GM12878 (cell line): ENCODE measurements around the gene FLT1. TPM values are rescaled to one million over a fixed set of nuclear protein-coding genes. Genes with fewer than 3 reads are reported as not detected.

Experiments
- ATAC-seq: fragments of 200-7000 bp; cut with Tn5 transposase; 3 replicates; pipeline ENCODE4 v1.9.1; 2020; ENCODE audit warnings: mild to moderate bottlenecking, moderate library complexity
- BruUV-seq: library from RNA; stranded (reverse); fragments of 400-500 nt; replicated peaks from 2 replicates; lab custom pipeline; 2021; lab: Mats Ljungman, UMichigan
- CTCF ChIA-PET: fragments of 300-600 bp; sonication (Branson Sonifier 250); formaldehyde crosslinking; extraction: SDS; loops from one replicate; lab custom pipeline; 2021; ENCODE audit warnings: inconsistent platforms; lab: Yijun Ruan, JAX
- POLR2A ChIA-PET: fragments of 350-600 bp; formaldehyde crosslinking; extraction: SDS; loops from one replicate; lab custom pipeline; 2021; ENCODE audit warnings: inconsistent platforms; lab: Charles Lee
- RAD21 ChIA-PET: fragments of 300-600 bp; sonication (Branson Sonifier 250); formaldehyde crosslinking; loops from one replicate; lab custom pipeline; 2023; ENCODE audit warnings: antibody characterized with exemption; ENCODE audit not compliant: unreplicated experiment; lab: Charles Lee
- SMC1A ChIA-PET: fragments of 300-600 bp; sonication (Branson Sonifier 250); formaldehyde crosslinking; loops from one replicate; lab custom pipeline; 2023; ENCODE audit not compliant: unreplicated experiment, uncharacterized antibody; lab: Charles Lee
- DNase-seq: peaks from one replicate; pipeline ENCODE4 v3.0.0-alpha.2; 2011; ENCODE audit warnings: low read depth, low spot score
- FAIRE-seq: peaks from 3 replicates; lab custom pipeline; 2011; peaks lifted over from hg19 to GRCh38; lab: Jason Lieb, UNC
- H2AFZ ChIP-seq: 2 replicates; pipeline ENCODE4 v1.6.0; 2011; ENCODE audit warnings: low read depth, low read length, control low read depth; ENCODE audit not compliant: control insufficient read depth
- H3K27ac ChIP-seq: 2 replicates; pipeline ENCODE4 v1.5.1; 2011; ENCODE audit warnings: control low read depth; ENCODE audit not compliant: control insufficient read depth, insufficient read depth
- H3K27me3 ChIP-seq, 2 experiments: replicated peaks in 1 of 2; 2 replicates each; pipeline versions ENCODE4 v1.6.0 to v1.6.1; 2011; ENCODE audit warnings: low read length in 1 of 2; ENCODE audit not compliant: control insufficient read depth in 2 of 2, insufficient read depth in 2 of 2
- H3K36me3 ChIP-seq, 2 experiments: 2 replicates each; pipeline ENCODE4 v1.5.1; 2011; ENCODE audit warnings: low read length in 1 of 2; ENCODE audit not compliant: control insufficient read depth in 2 of 2, insufficient read depth in 2 of 2
- H3K4me1 ChIP-seq: 2 replicates; pipeline ENCODE4 v1.6.1; 2011; ENCODE audit warnings: mild to moderate bottlenecking, low read length, moderate library complexity, mixed read lengths; ENCODE audit not compliant: control insufficient read depth, insufficient read depth
- H3K4me2 ChIP-seq: 2 replicates; pipeline ENCODE4 v1.6.0; 2011; ENCODE audit warnings: control low read depth; ENCODE audit not compliant: control insufficient read depth, insufficient read depth
- H3K4me3 ChIP-seq: fragments of 200-600 bp; sonication (generic); 2 replicates; pipeline ENCODE4 v1.5.1; 2016
- H3K79me2 ChIP-seq: 2 replicates; pipeline ENCODE4 v1.6.0; 2011; ENCODE audit warnings: low read length; ENCODE audit not compliant: control insufficient read depth, insufficient read depth
- H3K9ac ChIP-seq: 2 replicates; pipeline ENCODE4 v1.8.0; 2011; ENCODE audit warnings: low read length, control low read depth, mixed read lengths; ENCODE audit not compliant: control insufficient read depth, insufficient read depth
- H3K9me3 ChIP-seq: replicated peaks from 3 replicates; pipeline ENCODE4 v1.5.1; 2011; ENCODE audit warnings: mild to moderate bottlenecking, low read length; ENCODE audit not compliant: control insufficient read depth, insufficient read depth
- H4K20me1 ChIP-seq: 2 replicates; pipeline ENCODE4 v1.6.0; 2011; ENCODE audit not compliant: control insufficient read depth, insufficient read depth
- CHD2 ChIP-seq: IDR thresholded peaks from 2 replicates; pipeline ENCODE4 v1.6.1; 2011; ENCODE audit warnings: low read depth, low read length, improper control_type of control experiment, borderline replicate concordance
- CHD4 ChIP-seq: fragments of 200-600 bp; sonication (generic); IDR thresholded peaks from 2 replicates; pipeline ENCODE4 v1.6.1; 2016; ENCODE audit warnings: mild to moderate bottlenecking
- JUNB ChIP-seq: IDR thresholded peaks from 2 replicates; pipeline ENCODE4 v1.6.1; 2016; ENCODE audit warnings: antibody characterized with exemption, mild to moderate bottlenecking
- PAX8 ChIP-seq: fragments of 450-650 bp; IDR thresholded peaks from 2 replicates; pipeline ENCODE4 v1.6.1; 2017; ENCODE audit warnings: mild to moderate bottlenecking, moderate library complexity
- POU2F2 ChIP-seq: IDR thresholded peaks from 3 replicates; pipeline ENCODE4 v1.6.1; 2011; ENCODE audit warnings: low read depth, mild to moderate bottlenecking, low read length, borderline replicate concordance
- RFX5 ChIP-seq: IDR thresholded peaks from 2 replicates; pipeline ENCODE4 v1.6.1; 2011; ENCODE audit warnings: low read depth, low read length, improper control_type of control experiment
- SPI1 ChIP-seq: IDR thresholded peaks from 2 replicates; pipeline ENCODE4 v1.6.1; 2011; ENCODE audit warnings: low read depth, mild to moderate bottlenecking, low read length, moderate library complexity, borderline replicate concordance; ENCODE audit not compliant: insufficient read depth
- SUZ12 ChIP-seq: fragments of 200-600 bp; sonication (generic); IDR thresholded peaks from one replicate; pipeline ENCODE4 v1.6.1; 2018; ENCODE audit warnings: antibody characterized with exemption, mild to moderate bottlenecking; ENCODE audit not compliant: unreplicated experiment
- ZBED1 ChIP-seq: IDR thresholded peaks from 2 replicates; pipeline ENCODE4 v1.6.1; 2016; ENCODE audit warnings: borderline replicate concordance
- ZNF24 ChIP-seq: fragments of 450-650 bp; IDR thresholded peaks from 2 replicates; pipeline ENCODE4 v1.6.1; 2017; ENCODE audit warnings: antibody characterized with exemption, mild to moderate bottlenecking
- WGBS: methylation state at CpG from one replicate; pipeline ENCODE4 v1.1.6; 2016; ENCODE audit warnings: low lambda C conversion rate; ENCODE audit not compliant: insufficient replicate concordance, insufficient coverage; ENCODE audit errors: missing lambda C conversion rate; 5-methylcytosine and 5-hydroxymethylcytosine counted together
- in situ Hi-C: fragments of 300-500 bp; cut with MboI; formaldehyde crosslinking; loops from 9 replicates; pipeline ENCODE4 v1.14.3; 2018; ENCODE audit warnings: mixed read lengths
- intact Hi-C: fragments of 100-400 bp; cut with micrococcal nuclease; formaldehyde crosslinking; loops from one replicate; pipeline ENCODE4 v1.14.2; 2022; ENCODE audit not compliant: unreplicated experiment
- polyA plus RNA-seq, 11 experiments: library from polyadenylated mRNA; depleted of rRNA in 4 of 11; unstranded in 6 of 11; stranded (reverse) in 5 of 11; fragments of >200 nt; fragmentation: Nextera tagmentation in 4 of 11; fragmentation: Illumina TruSeq in 1 of 11; extraction: Ambion mirVana in 4 of 11; extraction: Trizol in 1 of 11; gene quantifications; 1 replicate in 1 of 11; 2 replicates in 10 of 11; pipeline versions ENCODE4 v1.2.1 to v1.2.3, GENCODE V29; 2011 to 2016; ENCODE audit warnings: inconsistent platforms in 2 of 11, missing spikeins in 2 of 11, low read depth in 1 of 11
- total RNA-seq, 4 experiments: library from RNA; depleted of rRNA in 3 of 4; stranded (reverse); fragments of >200 nt in 3 of 4; fragmentation: Illumina TruSeq in 1 of 4; extraction: Trizol in 1 of 4; gene quantifications; 2 replicates each; pipeline versions ENCODE4 v1.2.1 to v1.2.3, GENCODE V29; 2013 to 2021
- TF ChIP-seq, protein P1 (sequence below): fragments of 450-650 bp; formaldehyde crosslinking; IDR thresholded peaks from 2 replicates; pipeline ENCODE4 v1.5.0; 2022; ENCODE audit warnings: mild to moderate bottlenecking, missing genetic modification characterization

The FLT1 gene
- total and polyA plus RNA-seq, 10 of the 15 experiments (the other 5 are each of a cell fraction or from before 2014, with no cell fraction given) = 0.55 to 5.6 (median 0.84) TPM

- 0 out of 3 replicates have a peak, but pooled peaks have one; percentile 14 for TF ChIP-seq POU2F2
- TF ChIP-seq RFX5 = no peak
- in situ Hi-C loops (no loop called here), intact Hi-C loops (no loop called here)
- POLR2A ChIA-PET = no interaction called here
- Histone ChIP-seq H3K27me3 (no peaks in the 10 kb centered on the region), H4K20me1 (no peaks in the 10 kb centered on the region), H3K27ac (no peak overlapping the region), H3K4me1 (peaks cover 10% of the 10 kb centered on the region; the same call in 1 of the 2 replicates), H3K4me2 (no peak overlapping the region), H3K79me2 (no peaks in the 10 kb centered on the region), H3K9ac (no peak overlapping the region), H2AFZ (no peak overlapping the region), H3K4me3 (no peak overlapping the region), H3K36me3 (peaks cover 2 to 15% of the 10 kb centered on the region in 2 experiments; a peak in 3 of 4 replicates), H3K9me3 (peaks cover 8% of the 10 kb centered on the region)
- SMC1A ChIA-PET = interaction anchor here (0.6 to 2.1 kb wide), 8 partner anchors 8 to 196 kb away, joined by 3 to 9 read pairs (median 3); partner anchors contain the start of gene PAN3
- ATAC-seq = no peak
- 37% methylated on average over 2 of the region's 2 CpGs for WGBS
- FAIRE-seq = no peak
- no peak for DNase-seq
- CTCF ChIA-PET = interaction anchor here (0.8 to 1.6 kb wide), 2 partner anchors 44 to 287 kb away, joined by 3 to 5 read pairs; no protein-coding TSS in a partner anchor
- RAD21 ChIA-PET = interaction anchor here (1.5 kb wide), 1 partner anchor 20 kb away, joined by 4 read pairs; no protein-coding TSS in a partner anchor
- BruUV-seq = no TSS peak
These were observed 223.7 kb downstream of the FLT1 start for GRCh38 chr13:28271056-28271840.

GRCh38 chr13:28268800-28269223 lies 226.1 kb downstream of the FLT1 start:
- Histone ChIP-seq H3K9ac (no peak overlapping the region), H3K4me3 (no peak overlapping the region), H3K27me3 (no peaks in the 10 kb centered on the region), H3K79me2 (no peaks in the 10 kb centered on the region), H3K27ac (peak overlapping the region; percentile 54), H3K4me2 (peak overlapping the region; percentile 56; the same call in 1 of the 2 replicates), H2AFZ (no peak overlapping the region), H3K9me3 (peaks cover 8% of the 10 kb centered on the region), H4K20me1 (no peaks in the 10 kb centered on the region), H3K4me1 (peaks cover 10% of the 10 kb centered on the region; the same call in 1 of the 2 replicates), H3K36me3 (peaks cover under 1 to 15% of the 10 kb centered on the region in 2 experiments; a peak in 2 of 4 replicates)
- in situ Hi-C loops = no loop called here
- FAIRE-seq (peak; percentile 95), DNase-seq (peak; percentile 94), ATAC-seq (peak; percentile 99)
- POLR2A ChIA-PET = no interaction called here
- RAD21 ChIA-PET = no interaction called here
- SMC1A ChIA-PET = no interaction called here
- CTCF ChIA-PET = no interaction called here
- intact Hi-C loops = loop anchor here (2.0 to 10.0 kb wide), 3 partner anchors 130 to 438 kb away; partner anchors contain the start of gene PAN3
- BruUV-seq = no TSS peak
- peak; percentile 98 for TF ChIP-seq JUNB
- peak; percentile 98 for TF ChIP-seq ZBED1
- TF ChIP-seq CHD2 = peak; percentile 83; the same call in 1 of the 2 replicates
- no peak for TF ChIP-seq PAX8
- peak; percentile 67; the same call in 1 of the 2 replicates for TF ChIP-seq ZNF24
- TF ChIP-seq, protein P1, sequence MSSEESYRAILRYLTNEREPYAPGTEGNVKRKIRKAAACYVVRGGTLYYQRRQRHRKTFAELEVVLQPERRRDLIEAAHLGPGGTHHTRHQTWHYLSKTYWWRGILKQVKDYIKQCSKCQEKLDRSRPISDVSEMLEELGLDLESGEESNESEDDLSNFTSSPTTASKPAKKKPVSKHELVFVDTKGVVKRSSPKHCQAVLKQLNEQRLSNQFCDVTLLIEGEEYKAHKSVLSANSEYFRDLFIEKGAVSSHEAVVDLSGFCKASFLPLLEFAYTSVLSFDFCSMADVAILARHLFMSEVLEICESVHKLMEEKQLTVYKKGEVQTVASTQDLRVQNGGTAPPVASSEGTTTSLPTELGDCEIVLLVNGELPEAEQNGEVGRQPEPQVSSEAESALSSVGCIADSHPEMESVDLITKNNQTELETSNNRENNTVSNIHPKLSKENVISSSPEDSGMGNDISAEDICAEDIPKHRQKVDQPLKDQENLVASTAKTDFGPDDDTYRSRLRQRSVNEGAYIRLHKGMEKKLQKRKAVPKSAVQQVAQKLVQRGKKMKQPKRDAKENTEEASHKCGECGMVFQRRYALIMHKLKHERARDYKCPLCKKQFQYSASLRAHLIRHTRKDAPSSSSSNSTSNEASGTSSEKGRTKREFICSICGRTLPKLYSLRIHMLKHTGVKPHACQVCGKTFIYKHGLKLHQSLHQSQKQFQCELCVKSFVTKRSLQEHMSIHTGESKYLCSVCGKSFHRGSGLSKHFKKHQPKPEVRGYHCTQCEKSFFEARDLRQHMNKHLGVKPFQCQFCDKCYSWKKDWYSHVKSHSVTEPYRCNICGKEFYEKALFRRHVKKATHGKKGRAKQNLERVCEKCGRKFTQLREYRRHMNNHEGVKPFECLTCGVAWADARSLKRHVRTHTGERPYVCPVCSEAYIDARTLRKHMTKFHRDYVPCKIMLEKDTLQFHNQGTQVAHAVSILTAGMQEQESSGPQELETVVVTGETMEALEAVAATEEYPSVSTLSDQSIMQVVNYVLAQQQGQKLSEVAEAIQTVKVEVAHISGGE (CRISPR knock-in tag) = no peak
- no peak for TF ChIP-seq CHD4
- peak; percentile 48; the same call in 1 of the 2 replicates for TF ChIP-seq SPI1
- no peak for TF ChIP-seq SUZ12
